GM18909 (cell line): ENCODE measurements around the gene CACNA1S.

Experiments used
- ATAC-seq: cut with Tn5 transposase; IDR thresholded peaks from one replicate; pipeline ENCODE4 v1.9.1; 2021; ENCODE audit warnings: mild to moderate bottlenecking; ENCODE audit not compliant: unreplicated experiment, poor library complexity

Gene CACNA1S

DNA sequence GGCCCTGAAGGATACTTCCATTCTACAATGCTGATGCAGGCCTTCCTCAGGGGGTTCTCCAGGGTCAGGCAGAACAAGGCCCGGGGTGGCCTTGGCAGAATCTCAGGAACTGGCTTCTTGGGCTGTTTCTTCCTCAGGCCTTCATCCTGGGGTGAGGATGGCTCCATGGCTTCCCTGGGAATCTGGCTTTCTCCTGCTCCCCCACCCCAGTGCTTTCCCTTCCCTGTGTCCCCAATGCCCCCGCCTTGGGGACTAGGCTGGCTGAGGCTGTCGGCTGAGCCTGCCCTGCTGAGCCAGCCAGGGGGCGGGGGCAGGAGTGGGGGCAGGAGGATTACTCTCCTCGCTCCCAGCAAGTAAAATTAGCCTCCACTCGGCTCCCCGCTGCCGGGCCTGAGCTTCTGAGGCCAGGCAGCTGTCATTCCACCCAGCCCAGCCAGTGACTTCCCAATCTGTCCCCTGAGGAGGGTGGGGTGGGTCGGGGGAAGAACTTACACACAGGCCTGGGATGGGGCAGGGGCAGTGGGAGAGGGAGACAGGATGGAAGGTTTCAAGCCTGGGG, at the start of gene CACNA1S:
Gene CACNA1S (minus strand): TSS at position 254 of the 559 bp plus-strand sequence. CDS start 87 bp downstream, at position 167.
- ATAC-seq, result no peak

DNA sequence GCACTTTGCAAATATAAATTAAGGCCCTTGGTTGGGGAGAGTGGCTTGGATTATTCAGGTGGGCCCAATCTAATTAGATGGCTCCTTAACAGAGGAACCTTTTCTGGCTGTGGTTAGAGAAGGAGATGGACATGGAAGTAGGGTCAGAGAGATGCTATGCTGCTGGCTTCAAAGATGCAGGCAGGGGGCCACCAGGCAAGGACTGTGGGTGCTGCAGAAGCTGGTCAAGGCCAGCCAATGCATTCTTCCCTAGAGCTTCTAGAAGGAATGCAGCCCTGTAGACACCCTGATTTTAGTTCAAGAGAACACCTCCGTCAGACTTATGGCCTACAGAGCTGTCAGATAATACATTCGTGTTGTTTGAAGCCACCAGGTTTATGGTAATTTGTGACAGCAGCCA, 45.7 kb upstream of the CACNA1S start:
- ATAC-seq, result no peak

DNA sequence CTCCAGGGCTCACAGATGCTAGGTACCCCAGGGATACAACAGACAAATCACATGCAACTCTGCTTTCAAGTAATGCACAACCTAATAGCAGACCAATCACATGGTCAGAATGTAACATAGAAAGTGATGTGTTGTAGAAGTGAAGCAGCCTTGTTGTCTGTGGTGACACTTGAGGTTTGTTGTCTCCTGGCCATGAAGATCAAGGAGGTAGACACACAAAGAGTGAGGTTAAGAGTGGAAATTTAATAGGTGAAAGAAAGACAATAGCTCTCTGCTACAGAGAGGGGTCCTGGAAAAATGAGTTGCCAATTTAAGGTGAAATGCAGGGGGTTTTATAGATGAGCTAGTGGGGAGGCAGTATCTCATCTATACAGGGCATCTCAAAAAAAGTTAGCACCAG, 44.6 kb upstream of the CACNA1S start:
- no peak for ATAC-seq

DNA sequence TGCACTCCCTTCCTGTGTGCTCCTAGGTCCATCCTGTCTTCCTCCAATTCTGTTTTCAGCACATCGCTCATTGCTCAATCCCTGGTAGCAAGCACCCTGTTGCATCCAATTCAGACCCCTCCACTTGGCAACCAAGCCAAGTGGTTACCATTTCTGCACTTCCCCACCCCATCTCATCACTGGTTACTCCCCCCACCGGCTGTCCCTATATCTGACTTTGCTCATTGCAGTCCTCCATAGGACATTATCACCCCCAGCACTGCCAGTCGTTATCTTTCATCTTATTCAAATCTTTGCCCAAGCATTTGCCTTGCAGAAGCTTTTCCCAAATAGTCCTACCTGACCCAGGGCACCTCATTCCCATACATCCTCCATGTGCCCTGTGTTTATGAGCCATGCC, 44.1 kb upstream of the CACNA1S start:
- ATAC-seq, result no peak

DNA sequence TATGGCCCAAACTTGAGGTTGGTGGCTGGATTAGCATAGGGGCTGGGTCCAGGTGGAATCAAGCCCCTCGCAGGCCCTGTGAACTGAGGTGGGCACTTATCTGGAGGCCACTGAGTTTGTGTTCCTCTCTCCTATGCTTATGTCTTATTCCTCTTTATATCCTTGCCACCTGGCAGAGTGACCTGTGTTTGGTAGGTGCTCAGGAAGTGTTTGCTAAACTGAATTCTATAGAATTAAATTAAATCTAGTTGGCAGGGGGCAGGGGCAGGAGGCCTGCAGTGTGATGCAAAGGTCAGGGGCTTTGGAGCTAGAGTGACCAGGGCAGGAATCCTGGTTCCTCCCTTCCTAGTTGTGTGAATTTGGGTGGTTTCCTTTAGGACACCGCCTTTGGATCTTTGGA, 43.1 kb upstream of the CACNA1S start:
- ATAC-seq, result no peak

DNA sequence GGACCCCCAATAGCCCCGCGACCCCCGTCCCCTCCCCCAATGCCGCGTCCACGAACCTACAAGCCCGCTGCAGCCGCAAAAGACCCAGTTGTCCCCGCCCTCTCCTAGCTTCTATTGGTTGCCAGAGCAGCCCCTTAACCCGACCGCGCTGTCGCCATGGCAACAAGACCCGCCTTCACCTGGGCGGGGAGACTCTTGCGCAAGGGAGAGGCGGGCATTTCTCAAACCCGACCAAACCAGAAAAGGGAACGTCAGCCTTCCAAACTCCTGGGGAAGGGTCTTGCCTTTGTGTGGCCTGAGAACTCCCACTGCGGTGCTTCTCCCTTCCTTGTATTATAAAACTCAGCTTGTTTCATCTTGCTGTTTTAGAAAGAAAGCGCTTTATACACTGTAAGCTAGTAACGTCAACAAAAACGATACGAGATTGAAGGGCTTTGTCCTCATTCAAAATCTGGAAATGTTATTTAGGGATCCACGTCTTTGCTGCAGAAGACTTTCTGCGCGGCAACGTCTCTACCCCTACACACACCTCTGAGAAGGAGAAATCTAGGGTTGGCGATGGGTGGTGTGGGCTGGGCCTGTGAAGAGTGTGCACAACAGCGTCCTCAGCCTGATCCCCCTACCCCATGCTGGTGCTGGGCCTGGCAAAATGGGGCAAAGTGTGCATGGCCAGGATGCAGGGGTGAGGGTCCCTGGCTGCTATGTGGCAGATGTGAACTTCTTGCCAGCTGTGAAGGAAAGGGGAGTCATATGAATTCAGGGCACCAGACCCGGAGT, 42.4 kb upstream of the CACNA1S start, which contains the start of gene TMEM9:
Gene TMEM9 (minus strand): TSS at position 86 of the 777 bp plus-strand sequence. CDS start 551 bp downstream, outside the sequence.
- peak; percentile 98 for ATAC-seq

DNA sequence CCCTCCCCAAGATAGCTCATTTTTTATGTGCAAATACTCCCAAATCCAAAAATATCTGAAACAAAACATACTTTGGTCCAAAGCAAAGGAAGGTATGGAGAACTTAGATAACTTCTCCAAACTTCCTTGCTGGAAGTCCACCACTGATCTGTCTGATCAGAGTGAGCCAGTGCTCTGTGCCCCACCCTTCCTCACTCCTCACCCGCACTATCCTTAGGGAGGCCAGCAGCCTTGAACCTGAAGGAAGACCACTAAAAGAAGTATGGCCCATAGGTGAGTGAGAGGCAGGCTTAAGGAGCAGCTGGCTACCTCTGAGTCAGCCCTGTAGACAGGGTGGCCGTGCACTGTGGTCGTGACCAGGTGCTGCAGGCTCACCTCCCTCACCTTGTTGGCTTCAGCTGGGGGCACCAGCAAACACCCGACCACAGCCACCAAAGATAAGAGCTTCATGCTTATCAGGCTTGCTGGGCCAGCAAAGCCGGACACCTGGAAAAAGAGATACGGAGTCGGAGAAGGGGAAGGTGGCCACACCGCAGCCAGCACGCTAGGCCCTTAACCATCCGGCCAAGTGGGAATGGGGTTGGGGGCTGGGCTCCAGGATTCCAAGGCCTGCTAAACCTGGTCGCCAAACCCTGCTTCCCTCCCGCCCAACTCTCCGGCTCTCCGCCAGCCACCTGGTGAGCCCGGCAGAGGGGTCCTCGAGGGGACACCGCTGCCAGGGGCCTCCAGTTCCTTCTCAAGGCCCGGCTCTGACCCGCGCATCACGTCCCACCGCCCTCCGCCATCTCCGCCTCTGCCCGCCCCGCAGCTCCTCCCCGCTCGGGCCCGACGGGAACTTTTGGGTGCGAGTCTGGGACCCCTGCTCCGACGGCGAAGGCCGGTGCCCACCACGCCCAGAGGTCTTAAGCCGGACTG, 41.5 kb upstream of the CACNA1S start:
- ATAC-seq, result peak; percentile 72

DNA sequence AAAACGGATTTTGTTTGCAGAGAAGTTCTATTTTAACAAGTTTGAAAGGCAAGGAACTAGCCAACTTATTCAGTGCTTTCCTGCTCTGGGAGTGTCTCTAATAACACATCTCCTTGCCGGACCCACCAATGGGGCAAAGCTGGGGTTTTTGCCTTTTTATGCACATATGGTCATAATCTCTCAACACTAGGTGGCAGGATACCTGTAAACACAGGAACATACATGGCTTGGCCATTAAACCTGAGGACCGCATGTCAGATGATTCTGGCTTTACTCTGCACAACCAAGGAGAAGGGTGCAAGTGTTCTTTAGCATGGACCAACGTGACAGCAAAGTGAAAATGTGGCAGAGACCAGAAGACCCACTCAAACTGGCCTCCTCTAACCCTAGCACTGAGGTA, 37.2 kb upstream of the CACNA1S start:
- ATAC-seq, result no peak

DNA sequence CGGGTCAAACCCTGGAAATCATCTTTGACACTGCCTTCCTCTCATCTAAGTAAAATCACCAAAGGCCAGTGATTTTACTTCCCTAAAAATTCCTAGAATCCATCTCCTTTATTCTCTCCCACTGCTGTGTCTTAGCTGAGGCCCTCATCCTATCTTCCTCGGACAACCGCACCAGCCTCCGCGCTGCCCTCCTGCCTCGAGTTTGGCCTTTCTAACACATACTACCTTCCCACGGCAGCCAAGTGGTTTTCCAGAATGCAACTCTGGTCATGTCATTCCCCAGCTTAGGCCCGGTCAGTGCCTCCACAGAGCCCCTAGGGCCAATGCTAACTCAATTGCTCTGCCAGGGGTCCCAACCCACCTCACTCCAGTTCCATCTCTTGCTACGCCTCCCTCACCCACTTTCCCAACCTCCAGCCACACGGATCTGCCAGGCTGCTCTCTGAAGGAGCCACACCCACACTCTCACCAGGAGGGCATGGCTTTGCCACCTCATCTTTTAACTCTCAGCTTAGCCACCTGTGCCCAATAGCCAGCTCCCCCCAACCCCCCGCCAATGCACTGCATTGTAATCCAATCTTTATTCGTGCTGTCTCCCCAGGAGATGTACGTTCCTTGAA, 35.3 kb upstream of the CACNA1S start:
- no peak for ATAC-seq

DNA sequence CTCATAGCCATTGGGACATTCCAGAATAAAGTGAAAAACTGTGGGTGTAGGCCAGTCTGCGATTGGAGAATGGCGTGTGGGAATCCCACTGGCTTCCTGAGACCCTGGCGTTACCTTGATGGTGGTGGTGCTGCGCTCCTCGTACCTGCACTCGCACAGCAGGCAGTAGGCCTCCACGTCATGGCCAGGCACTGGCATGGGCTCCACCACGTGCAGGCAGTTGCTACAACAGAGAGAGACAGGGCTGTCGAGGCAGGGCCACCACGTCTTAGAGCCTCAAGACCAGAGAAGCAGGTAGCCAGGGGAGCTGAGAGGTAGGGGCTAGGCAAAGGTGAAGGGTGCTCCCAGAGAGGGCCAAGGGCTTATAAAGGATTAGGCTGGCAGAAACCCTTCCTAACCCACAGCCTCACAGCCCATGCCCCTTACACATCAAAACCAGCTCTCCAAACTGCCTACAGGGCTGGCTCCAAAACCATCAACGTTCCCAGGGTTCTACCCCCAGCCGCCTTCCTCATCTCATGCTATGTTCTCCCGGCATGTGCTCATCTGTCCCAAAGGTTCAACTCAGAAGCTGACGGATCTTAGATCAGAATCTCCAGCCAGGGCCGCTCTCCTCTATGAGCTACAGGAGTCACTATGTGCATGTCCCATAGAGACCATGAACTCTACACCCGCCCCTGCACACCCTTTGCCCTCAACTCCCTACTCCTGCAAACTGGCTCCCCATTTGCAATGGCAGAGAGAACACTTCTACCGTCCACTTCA, 34.6 kb upstream of the CACNA1S start:
- no peak for ATAC-seq

DNA sequence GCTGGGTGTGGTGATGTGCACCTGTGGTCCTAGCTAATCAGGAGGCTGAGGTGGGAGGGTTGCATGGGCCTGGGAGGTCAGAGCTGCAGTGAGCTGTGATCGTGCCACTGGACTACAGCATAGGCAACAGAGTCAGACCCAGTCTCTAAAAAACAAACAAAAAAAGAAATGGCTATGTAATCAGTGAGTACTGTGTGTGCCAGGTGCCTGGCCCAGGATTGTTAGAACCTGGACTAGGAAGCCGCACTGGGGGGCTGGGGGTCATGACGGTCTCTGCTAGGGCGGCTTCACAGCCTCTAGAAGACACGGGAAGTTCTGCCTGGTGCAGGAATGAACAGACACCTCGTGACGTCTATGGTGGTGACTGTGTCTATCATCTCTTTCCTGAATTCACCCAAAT, 33.6 kb upstream of the CACNA1S start:
- no peak for ATAC-seq

DNA sequence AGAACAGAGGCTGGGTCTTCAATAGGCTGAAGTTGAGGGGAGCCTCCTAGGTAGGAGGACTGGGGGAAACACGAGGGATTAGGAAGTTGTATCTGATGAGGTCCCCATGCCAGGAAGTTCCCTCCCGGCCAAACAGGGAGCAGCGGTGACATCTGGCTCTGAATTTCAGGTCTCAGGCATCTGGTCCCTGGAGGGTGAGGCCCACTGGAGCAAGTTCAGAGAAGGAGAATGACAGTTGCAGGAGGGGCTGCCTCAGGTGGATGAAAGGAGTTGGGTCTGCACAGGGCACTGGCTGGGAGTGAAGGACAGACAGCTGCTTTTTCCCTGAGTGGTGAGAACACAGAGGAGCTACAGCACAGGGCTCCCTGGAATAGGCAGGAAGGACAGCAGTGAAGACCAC, 32.9 kb upstream of the CACNA1S start:
- no peak for ATAC-seq

DNA sequence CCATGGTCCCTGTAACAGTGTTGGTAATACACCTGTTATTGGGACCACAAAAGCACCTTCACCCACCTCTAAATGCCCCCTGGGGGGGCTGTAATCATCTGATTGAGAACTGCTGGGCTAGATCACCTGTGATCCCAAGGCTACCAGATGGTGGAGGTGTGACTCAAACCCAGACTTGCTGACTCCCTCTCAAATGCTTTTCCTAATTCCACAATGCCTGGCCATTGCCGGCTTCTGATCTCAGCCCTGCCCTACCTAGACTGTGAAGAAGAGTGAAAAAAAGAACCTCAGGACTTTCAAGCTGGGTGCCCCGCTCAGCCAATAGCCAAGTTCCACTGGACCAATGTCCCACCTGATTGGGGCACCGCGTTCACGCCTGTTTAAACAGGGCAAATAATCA, 32.5 kb upstream of the CACNA1S start:
- ATAC-seq, result no peak

DNA sequence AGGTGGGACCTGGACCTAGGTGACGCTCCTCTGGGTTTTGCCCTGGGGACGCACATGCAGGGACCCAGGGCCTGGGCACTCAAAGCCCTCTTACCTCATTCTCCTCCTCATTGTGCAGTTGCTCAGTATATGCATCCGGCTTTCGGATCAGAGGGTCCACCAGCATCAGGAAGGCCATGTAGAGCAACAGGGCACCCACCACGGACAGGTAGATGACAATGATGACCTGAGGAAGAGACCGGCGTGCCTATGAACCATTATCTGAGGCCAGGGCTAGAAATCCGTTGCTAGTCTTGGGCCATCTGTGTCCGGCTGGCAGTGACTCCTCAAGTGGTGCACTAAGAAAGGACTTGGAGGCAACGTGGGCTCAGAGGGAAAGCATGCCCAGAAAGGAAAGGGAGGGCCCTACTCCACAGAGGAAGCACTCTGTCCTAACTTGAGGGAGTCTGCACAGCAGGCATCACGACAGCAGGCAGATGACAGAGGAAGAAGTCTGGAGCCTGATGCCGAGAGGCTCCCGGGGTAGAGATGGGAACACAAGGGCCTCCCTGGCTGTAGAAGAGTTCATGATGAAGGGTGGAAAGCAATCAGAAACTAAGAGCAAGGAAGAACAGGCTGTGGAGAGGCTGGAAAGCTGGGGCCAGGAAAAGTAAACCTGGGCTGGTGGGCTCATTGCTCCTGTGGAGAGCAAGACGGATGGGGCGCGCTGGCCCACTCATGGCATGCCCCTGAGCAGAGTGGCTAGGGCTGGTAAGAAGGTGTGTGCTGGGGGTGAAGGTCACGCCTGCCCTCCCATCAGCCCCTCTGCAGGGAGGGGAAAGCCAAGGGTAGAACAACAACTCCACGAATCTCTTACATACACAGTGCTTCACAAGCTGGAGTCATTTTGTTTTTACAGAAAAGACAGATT, 31.8 kb upstream of the CACNA1S start:
- no peak for ATAC-seq

DNA sequence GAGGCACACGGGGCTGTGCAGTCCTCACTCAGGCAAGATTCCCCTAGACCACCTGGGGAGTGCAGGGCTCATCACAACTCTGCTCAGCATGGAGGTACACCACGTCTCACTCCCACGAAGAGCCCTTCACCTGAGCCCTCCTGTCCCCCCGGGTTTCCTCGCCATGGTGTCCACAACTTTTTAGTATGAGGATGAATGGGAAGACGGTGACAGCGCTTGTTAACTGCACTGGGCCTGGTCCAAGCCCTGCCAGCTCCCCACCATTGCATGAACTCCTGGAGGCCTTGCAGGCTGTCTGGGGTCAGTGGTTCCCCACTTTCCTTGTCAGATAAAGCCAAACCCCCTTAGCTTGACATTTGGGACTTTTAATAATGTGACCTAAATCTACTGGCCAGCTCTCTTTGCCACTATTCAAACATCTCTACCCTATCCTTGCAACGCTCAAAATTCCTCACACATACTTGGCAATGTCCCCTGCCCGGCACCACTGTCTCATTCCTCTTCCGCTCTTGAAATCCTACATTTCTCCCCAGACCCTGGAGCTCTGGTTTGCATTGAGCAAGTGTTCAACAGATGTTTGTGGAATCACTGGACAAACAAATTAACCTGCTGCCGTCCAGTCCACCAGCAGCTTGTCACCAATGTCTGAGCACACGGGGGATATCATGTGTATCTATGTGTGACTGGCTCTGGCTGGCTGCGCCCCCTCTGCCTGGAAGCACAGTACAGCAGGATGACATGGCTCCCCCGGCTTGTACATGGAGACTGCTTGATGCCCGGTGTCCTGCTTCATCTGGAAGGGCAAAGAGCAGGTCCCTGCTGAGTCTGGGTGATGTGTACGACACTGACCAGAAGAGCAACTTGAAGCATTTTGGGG, 30.9 kb upstream of the CACNA1S start:
- ATAC-seq, result no peak

DNA sequence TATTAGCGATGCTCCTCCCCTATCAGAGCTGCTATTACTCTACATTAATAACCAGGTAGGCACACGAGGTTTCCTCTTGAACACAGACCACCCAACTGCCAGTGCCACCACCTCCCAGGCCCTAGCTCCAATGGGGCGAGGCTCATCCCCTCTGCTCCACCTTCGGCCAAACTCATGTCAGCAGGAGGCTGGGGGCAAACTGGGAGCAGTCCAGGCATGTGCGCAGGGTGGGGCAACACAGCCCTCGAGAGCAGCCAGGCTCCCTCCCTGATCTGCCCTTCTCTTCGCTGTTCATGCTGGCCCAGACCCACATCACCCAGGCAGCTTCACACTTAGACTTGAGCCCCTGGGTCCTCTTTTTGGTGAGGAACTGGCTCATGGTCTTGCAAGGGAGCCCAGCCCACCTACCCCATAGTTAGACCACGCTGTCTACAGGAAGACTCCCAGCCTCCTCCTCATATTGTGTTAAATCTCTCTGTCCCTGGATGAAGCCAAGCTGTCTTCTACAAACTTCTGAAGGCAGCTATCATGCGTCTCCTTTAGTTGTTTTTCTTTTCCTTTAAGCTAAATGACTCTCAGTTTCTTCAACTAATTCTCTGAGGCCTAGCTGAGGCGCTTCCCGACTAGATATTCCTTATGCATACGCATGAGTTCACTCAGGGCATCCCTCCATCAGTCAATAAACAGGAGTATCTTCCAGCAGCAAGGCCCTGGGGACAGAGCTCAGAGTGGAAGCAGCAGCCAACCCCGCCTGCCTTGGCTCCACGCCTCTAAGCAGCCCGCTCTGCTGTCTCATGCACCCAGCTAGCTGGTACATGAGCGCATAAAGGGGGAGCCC, 30.0 kb upstream of the CACNA1S start:
- ATAC-seq, result no peak

DNA sequence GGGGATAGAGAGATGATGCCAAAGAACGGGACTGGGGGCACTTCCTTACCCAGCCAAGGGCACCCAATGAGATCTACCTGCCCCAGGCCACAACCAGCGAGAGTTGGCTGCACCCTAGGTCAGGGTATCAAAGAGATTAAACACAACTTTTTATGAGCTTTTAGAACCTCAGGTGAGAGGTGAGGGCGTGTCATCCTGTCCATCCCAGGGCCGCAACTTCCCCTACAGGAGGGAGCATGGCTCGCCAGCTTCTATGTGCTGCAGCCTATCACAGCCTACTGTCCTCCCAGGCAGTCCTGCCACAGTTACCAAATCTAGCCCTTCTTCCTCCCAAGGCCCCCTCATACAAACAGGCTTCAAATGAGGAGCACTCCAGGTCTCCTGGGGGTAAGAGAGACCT, 29.2 kb upstream of the CACNA1S start:
- no peak for ATAC-seq
